ENCODE measurements around the gene KIRREL3.

DNA sequence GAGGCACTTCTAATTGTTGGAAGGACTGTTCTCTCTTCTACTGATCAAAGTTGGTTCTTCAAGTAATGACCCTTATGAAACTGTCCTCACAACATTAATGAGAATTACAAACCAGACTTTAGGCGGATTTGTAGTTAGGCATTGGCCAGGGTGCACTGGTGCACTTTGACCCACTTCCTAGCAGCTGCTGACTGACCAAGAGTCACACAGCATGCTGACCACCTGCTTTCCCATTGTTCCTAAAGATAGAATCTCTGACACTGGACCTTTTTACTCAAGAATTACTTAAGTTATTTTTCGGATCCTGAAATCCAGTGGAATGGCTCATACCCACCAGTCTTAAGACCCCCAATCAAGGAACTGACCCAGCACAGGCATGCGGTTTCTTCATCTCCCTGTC, 381.1 kb downstream of the KIRREL3 start:
- TF ChIP-seq, protein P1, sequence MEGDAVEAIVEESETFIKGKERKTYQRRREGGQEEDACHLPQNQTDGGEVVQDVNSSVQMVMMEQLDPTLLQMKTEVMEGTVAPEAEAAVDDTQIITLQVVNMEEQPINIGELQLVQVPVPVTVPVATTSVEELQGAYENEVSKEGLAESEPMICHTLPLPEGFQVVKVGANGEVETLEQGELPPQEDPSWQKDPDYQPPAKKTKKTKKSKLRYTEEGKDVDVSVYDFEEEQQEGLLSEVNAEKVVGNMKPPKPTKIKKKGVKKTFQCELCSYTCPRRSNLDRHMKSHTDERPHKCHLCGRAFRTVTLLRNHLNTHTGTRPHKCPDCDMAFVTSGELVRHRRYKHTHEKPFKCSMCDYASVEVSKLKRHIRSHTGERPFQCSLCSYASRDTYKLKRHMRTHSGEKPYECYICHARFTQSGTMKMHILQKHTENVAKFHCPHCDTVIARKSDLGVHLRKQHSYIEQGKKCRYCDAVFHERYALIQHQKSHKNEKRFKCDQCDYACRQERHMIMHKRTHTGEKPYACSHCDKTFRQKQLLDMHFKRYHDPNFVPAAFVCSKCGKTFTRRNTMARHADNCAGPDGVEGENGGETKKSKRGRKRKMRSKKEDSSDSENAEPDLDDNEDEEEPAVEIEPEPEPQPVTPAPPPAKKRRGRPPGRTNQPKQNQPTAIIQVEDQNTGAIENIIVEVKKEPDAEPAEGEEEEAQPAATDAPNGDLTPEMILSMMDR (IDR thresholded peaks at IDR 0.05), result no peak
- TF ChIP-seq POLR2A (IDR thresholded peaks at IDR 0.05), result no peak

Data from testis (tissue), 2 donors.